Measurements from ENCODE around the gene AMACR. TPM values are rescaled to one million over a fixed set of nuclear protein-coding genes. Genes with fewer than 3 reads are reported as not detected.
"Not testable (repeated sequence)": the region's sequence is repeated elsewhere in the genome, so short reads cannot be mapped to it uniquely, and the experiment has no call there.

AMACR gene
- total RNA-seq, 2 donors from 2014 or later = 5.4 to 6.6 TPM

GRCh38 chr5:34042321-34042720, 34.5 kb upstream of the AMACR start:
- peaks cover 4% of the 10 kb centered on the region for H3K4me1 Mint-ChIP-seq
- no peaks in the 10 kb centered on the region for H3K27me3 Mint-ChIP-seq
- no peak overlapping the region for H3K27ac Mint-ChIP-seq
- H3K9me3 Mint-ChIP-seq = peaks cover 3% of the 10 kb centered on the region
- H3K36me3 Mint-ChIP-seq (ENCODE audit: low read depth) = no peaks in the 10 kb centered on the region
- no peak for ATAC-seq (replicated peaks)
- no peak overlapping the region for H3K4me3 Mint-ChIP-seq

GRCh38 chr5:34041247-34041972, 33.6 kb upstream of the AMACR start:
- Mint-ChIP-seq H3K27me3 (no peaks in the 10 kb centered on the region), H3K9me3 (peaks cover 3% of the 10 kb centered on the region), H3K4me3 (no peak overlapping the region), H3K36me3 (ENCODE audit: low read depth) (no peaks in the 10 kb centered on the region), H3K4me1 (peaks cover 4% of the 10 kb centered on the region), H3K27ac (no peak overlapping the region)
- no peak for ATAC-seq (replicated peaks)

GRCh38 chr5:34040472-34040871, 32.6 kb upstream of the AMACR start:
- no peaks in the 10 kb centered on the region for H3K36me3 Mint-ChIP-seq (ENCODE audit: low read depth)
- no peak overlapping the region for H3K27ac Mint-ChIP-seq
- peaks cover 4% of the 10 kb centered on the region for H3K4me1 Mint-ChIP-seq
- H3K9me3 Mint-ChIP-seq = peaks cover 3% of the 10 kb centered on the region
- H3K4me3 Mint-ChIP-seq = no peak overlapping the region
- no peak for ATAC-seq (replicated peaks)
- no peaks in the 10 kb centered on the region for H3K27me3 Mint-ChIP-seq

GRCh38 chr5:34039398-34040157, 31.7 kb upstream of the AMACR start:
- H3K27me3 Mint-ChIP-seq = no peaks in the 10 kb centered on the region
- H3K27ac Mint-ChIP-seq = no peak overlapping the region
- no peak overlapping the region for H3K4me3 Mint-ChIP-seq
- H3K36me3 Mint-ChIP-seq (ENCODE audit: low read depth) = no peaks in the 10 kb centered on the region
- peaks cover 4% of the 10 kb centered on the region for H3K4me1 Mint-ChIP-seq
- peaks cover 3% of the 10 kb centered on the region for H3K9me3 Mint-ChIP-seq
- no peak for ATAC-seq (replicated peaks)

GRCh38 chr5:34038838-34039237, 31.0 kb upstream of the AMACR start:
- H3K9me3 Mint-ChIP-seq = peaks cover 3% of the 10 kb centered on the region

GRCh38 chr5:34038390-34038789, 30.5 kb upstream of the AMACR start:
- Mint-ChIP-seq H3K4me3 (no peak overlapping the region), H3K27ac (no peak overlapping the region), H3K4me1 (peaks cover 4% of the 10 kb centered on the region), H3K9me3 (peaks cover 3% of the 10 kb centered on the region), H3K27me3 (no peaks in the 10 kb centered on the region), H3K36me3 (ENCODE audit: low read depth) (peaks cover 2% of the 10 kb centered on the region)
- ATAC-seq (replicated peaks) = no peak

More at GRCh38 chr5:34038838-34039237, 31.0 kb upstream of the AMACR start:
- Mint-ChIP-seq H3K36me3 (ENCODE audit: low read depth) (no peaks in the 10 kb centered on the region), H3K27me3 (no peaks in the 10 kb centered on the region), H3K4me1 (peaks cover 4% of the 10 kb centered on the region), H3K27ac (no peak overlapping the region), H3K4me3 (no peak overlapping the region)
- no peak for ATAC-seq (replicated peaks)

GRCh38 chr5:34037726-34038125, 29.9 kb upstream of the AMACR start:
- Mint-ChIP-seq H3K4me3 (no peak overlapping the region), H3K36me3 (ENCODE audit: low read depth) (peaks cover 7% of the 10 kb centered on the region), H3K4me1 (peaks cover 4% of the 10 kb centered on the region), H3K27me3 (no peaks in the 10 kb centered on the region), H3K9me3 (peaks cover 3% of the 10 kb centered on the region), H3K27ac (no peak overlapping the region)
- ATAC-seq (replicated peaks) = no peak

- Mint-ChIP-seq H3K4me3 (no peak overlapping the region), H3K9me3 (peaks cover 3% of the 10 kb centered on the region), H3K27ac (no peak overlapping the region), H3K4me1 (peaks cover 4% of the 10 kb centered on the region), H3K36me3 (ENCODE audit: low read depth) (peaks cover 10% of the 10 kb centered on the region), H3K27me3 (no peaks in the 10 kb centered on the region)
- ATAC-seq (replicated peaks) = no peak
Observed at GRCh38 chr5:34035756-34036155, 27.9 kb upstream of the AMACR start.

- Mint-ChIP-seq H3K4me3 (no peak overlapping the region), H3K4me1 (peaks cover 4% of the 10 kb centered on the region), H3K27ac (no peak overlapping the region), H3K9me3 (peaks cover 3% of the 10 kb centered on the region), H3K36me3 (ENCODE audit: low read depth) (peaks cover 11% of the 10 kb centered on the region), H3K27me3 (no peaks in the 10 kb centered on the region)
- no peak for ATAC-seq (replicated peaks)
Observed at GRCh38 chr5:34034534-34035327, 26.9 kb upstream of the AMACR start.

- Mint-ChIP-seq H3K36me3 (ENCODE audit: low read depth) (peaks cover 21% of the 10 kb centered on the region), H3K9me3 (no peaks in the 10 kb centered on the region), H3K27me3 (no peaks in the 10 kb centered on the region), H3K4me1 (no peaks in the 10 kb centered on the region), H3K4me3 (no peak overlapping the region), H3K27ac (no peak overlapping the region)
- no peak for ATAC-seq (replicated peaks)
Observed at GRCh38 chr5:34031966-34032365, 24.1 kb upstream of the AMACR start.

- ATAC-seq (replicated peaks) = no peak
- Mint-ChIP-seq H3K9me3 (no peaks in the 10 kb centered on the region), H3K4me1 (no peaks in the 10 kb centered on the region), H3K36me3 (ENCODE audit: low read depth) (peaks cover 26% of the 10 kb centered on the region), H3K27ac (no peak overlapping the region), H3K4me3 (no peak overlapping the region), H3K27me3 (no peaks in the 10 kb centered on the region)
Observed at GRCh38 chr5:34031117-34031516, 23.3 kb upstream of the AMACR start.

GRCh38 chr5:34030585-34030984, 22.7 kb upstream of the AMACR start:
- H3K27me3 Mint-ChIP-seq; H3K4me3 Mint-ChIP-seq; H3K9me3 Mint-ChIP-seq; ATAC-seq (replicated peaks); H3K4me1 Mint-ChIP-seq; H3K27ac Mint-ChIP-seq: not testable (repeated sequence)
- H3K36me3 Mint-ChIP-seq (ENCODE audit: low read depth) = peaks cover 32% of the 10 kb centered on the region

- no peaks in the 10 kb centered on the region for H3K4me1 Mint-ChIP-seq
- H3K4me3 Mint-ChIP-seq = no peak overlapping the region
- H3K27ac Mint-ChIP-seq = no peak overlapping the region
- H3K36me3 Mint-ChIP-seq (ENCODE audit: low read depth) = peaks cover 34% of the 10 kb centered on the region
- no peaks in the 10 kb centered on the region for H3K27me3 Mint-ChIP-seq
- ATAC-seq (replicated peaks) = no peak
- no peaks in the 10 kb centered on the region for H3K9me3 Mint-ChIP-seq
Observed at GRCh38 chr5:34030048-34030447, 22.2 kb upstream of the AMACR start.

- Mint-ChIP-seq H3K9me3 (no peaks in the 10 kb centered on the region), H3K27me3 (no peaks in the 10 kb centered on the region), H3K27ac (no peak overlapping the region), H3K36me3 (ENCODE audit: low read depth) (peaks cover 31% of the 10 kb centered on the region), H3K4me1 (no peaks in the 10 kb centered on the region), H3K4me3 (no peak overlapping the region)
- no peak for ATAC-seq (replicated peaks)
Observed at GRCh38 chr5:34028349-34028748, 20.5 kb upstream of the AMACR start.

All from activated T-helper 17 cell treated with anti-CD3 and anti-CD28 coated beads, Interleukin-2, amount 50 U/mL, for 72 hours (primary cell).